HL-60 (cell line): ENCODE results near the gene SAMD5.

ENCODE experiments used
- DNase-seq, 2 experiments: peaks; one replicate each; pipeline ENCODE4 v3.0.0-alpha.2; 2010 to 2020; ENCODE audit warnings: low read depth in 1 of 2, low spot score in 1 of 2
- H3K27ac ChIP-seq: fragments of 250-450 bp; sonication (Bioruptor Pico); replicated peaks from 2 replicates; pipeline ENCODE4 v1.5.1; 2020; ENCODE audit warnings: mild to moderate bottlenecking, moderate library complexity
- H3K27me3 ChIP-seq: fragments of 250-450 bp; sonication (Bioruptor Pico); 2 replicates; pipeline ENCODE4 v1.5.1; 2021; ENCODE audit warnings: mild to moderate bottlenecking, moderate library complexity; ENCODE audit not compliant: insufficient read depth, poor library complexity, severe bottlenecking
- H3K4me3 ChIP-seq: replicated peaks from 2 replicates; pipeline ENCODE4 v1.5.1; 2011; ENCODE audit warnings: mild to moderate bottlenecking, control low read depth, low read length; ENCODE audit not compliant: insufficient read depth
- CTCF ChIP-seq: IDR thresholded peaks from one replicate; pipeline ENCODE4 v1.5.1; 2011; ENCODE audit warnings: low read length, control low read depth, inconsistent platforms; ENCODE audit not compliant: insufficient read depth
- GABPA ChIP-seq: IDR thresholded peaks from 2 replicates; pipeline ENCODE4 v1.6.1; 2012; ENCODE audit warnings: low read depth
- POLR2AphosphoS5 ChIP-seq: IDR thresholded peaks from 2 replicates; pipeline ENCODE4 v1.6.1; 2012; ENCODE audit warnings: low read depth
- SPI1 ChIP-seq: IDR thresholded peaks from 2 replicates; pipeline ENCODE4 v1.6.1; 2012; ENCODE audit warnings: low read depth, mild to moderate bottlenecking, borderline replicate concordance
- TF ChIP-seq, protein P1 (sequence below): IDR thresholded peaks from 2 replicates; pipeline ENCODE4 v1.6.1; 2012; ENCODE audit warnings: low read depth; ENCODE audit not compliant: insufficient replicate concordance

SAMD5 gene

GRCh38 chr6:147578883-147579282 lies 70.4 kb downstream of the SAMD5 start:
- H3K27ac ChIP-seq, result no peak overlapping the region
- TF ChIP-seq, protein P1, sequence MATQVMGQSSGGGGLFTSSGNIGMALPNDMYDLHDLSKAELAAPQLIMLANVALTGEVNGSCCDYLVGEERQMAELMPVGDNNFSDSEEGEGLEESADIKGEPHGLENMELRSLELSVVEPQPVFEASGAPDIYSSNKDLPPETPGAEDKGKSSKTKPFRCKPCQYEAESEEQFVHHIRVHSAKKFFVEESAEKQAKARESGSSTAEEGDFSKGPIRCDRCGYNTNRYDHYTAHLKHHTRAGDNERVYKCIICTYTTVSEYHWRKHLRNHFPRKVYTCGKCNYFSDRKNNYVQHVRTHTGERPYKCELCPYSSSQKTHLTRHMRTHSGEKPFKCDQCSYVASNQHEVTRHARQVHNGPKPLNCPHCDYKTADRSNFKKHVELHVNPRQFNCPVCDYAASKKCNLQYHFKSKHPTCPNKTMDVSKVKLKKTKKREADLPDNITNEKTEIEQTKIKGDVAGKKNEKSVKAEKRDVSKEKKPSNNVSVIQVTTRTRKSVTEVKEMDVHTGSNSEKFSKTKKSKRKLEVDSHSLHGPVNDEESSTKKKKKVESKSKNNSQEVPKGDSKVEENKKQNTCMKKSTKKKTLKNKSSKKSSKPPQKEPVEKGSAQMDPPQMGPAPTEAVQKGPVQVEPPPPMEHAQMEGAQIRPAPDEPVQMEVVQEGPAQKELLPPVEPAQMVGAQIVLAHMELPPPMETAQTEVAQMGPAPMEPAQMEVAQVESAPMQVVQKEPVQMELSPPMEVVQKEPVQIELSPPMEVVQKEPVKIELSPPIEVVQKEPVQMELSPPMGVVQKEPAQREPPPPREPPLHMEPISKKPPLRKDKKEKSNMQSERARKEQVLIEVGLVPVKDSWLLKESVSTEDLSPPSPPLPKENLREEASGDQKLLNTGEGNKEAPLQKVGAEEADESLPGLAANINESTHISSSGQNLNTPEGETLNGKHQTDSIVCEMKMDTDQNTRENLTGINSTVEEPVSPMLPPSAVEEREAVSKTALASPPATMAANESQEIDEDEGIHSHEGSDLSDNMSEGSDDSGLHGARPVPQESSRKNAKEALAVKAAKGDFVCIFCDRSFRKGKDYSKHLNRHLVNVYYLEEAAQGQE, result no peak
- no peak for TF ChIP-seq SPI1
- TF ChIP-seq POLR2AphosphoS5, result no peak
- no peaks in the 10 kb centered on the region for H3K27me3 ChIP-seq
- H3K4me3 ChIP-seq, result no peak overlapping the region
- no peak for DNase-seq

GRCh38 chr6:147579667-147580066 lies 71.2 kb downstream of the SAMD5 start:
- Histone ChIP-seq H3K27me3 (no peaks in the 10 kb centered on the region), H3K27ac (no peak overlapping the region), H3K4me3 (no peak overlapping the region)
- no peak for TF ChIP-seq GABPA
- TF ChIP-seq, protein P1, result no peak
- TF ChIP-seq CTCF, result no peak
- DNase-seq, result no peak

DNA sequence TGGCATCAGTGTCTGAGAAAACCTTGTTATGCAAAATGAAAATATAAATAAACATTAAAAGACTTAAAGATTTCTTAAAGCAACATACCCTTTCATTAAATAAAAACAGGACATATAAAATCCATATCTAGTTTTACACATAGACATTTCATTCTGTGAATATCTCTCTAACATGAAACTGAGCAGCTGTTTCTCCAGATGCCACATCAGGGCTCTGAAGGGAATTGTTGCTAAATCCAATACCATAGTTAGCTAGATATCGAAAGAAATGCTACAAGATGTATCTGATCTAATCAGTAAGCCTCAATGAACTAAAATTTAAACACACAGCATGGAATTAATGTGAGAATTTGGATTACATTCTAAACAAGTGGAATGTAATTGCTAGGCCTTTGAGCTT lies 74.5 kb downstream of the SAMD5 start:
- TF ChIP-seq POLR2AphosphoS5, result no peak
- no peak for TF ChIP-seq SPI1
- Histone ChIP-seq H3K27me3 (no peaks in the 10 kb centered on the region), H3K27ac (no peak overlapping the region), H3K4me3 (no peak overlapping the region)
- DNase-seq, result no peak

- no peak for DNase-seq
- H3K27me3 ChIP-seq, result no peaks in the 10 kb centered on the region
- TF ChIP-seq CTCF (no peak), POLR2AphosphoS5 (no peak), GABPA (no peak), SPI1 (no peak)
- TF ChIP-seq, protein P1, result no peak
Observed at GRCh38 chr6:147585256-147585655, 76.8 kb downstream of the SAMD5 start.

More at GRCh38 chr6:147585256-147585655, 76.8 kb downstream of the SAMD5 start:
- Histone ChIP-seq H3K27ac (no peak overlapping the region), H3K4me3 (no peak overlapping the region)
